ENCODE results near the gene NTS. TPM values are rescaled to one million over a fixed set of nuclear protein-coding genes. Genes with fewer than 3 reads are reported as not detected.

NTS gene
- polyA plus RNA-seq, 1 donor (not counting 4 experiments of a cell fraction or from before 2014, with no cell fraction given), result not detected

DNA sequence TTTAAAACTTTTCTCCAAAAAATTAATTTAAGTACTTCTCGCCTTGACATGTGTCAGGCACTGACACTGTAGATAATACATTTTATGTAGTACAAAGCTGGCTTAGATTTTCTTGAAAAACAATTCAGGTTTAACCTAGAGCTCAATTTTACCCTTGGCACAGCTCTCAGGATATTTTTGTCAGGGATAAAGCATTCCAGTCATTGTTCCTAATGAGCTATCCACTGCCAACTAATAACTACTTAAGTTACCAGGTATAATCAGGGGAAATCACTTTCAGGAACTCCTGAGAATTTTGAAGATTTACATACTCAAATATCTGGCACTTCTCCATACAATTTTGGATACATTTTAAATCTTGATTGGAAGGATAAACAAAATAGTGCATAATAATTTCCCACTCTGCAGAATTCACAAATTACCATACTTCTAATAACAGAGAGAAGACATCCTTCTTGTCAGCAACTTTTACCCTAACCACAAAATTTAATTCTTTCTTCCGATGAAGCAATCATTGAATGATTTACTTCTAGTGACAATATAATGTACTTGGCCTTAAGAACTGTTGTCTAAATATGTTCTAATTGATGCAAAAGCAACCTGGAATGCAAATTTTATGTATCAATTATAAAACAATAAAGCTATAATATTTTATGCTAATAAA lies 42.6 kb upstream of the NTS start:
- dilution Hi-C loops (cut with MboI; ENCODE audit: extremely low pct_ligation_motif_present, low sequenced_read_pairs), result no loop called here
- Histone ChIP-seq H3K9ac (ENCODE audit: control insufficient read depth, extremely low read depth, insufficient read depth, low read length) (no peak overlapping the region), H4K20me1 (ENCODE audit: control insufficient read depth, extremely low read depth, insufficient read depth, low read length) (no peaks in the 10 kb centered on the region), H3K4me2 (ENCODE audit: control insufficient read depth, extremely low read depth, insufficient read depth, low read depth, low read length) (peak overlapping the region; percentile 57), H3K9me3 (ENCODE audit: control insufficient read depth, low read depth, low read length) (no peaks in the 10 kb centered on the region), H3K27me3 (ENCODE audit: control insufficient read depth, extremely low read depth, insufficient read depth, low read length) (no peaks in the 10 kb centered on the region), H3K4me1 (ENCODE audit: control insufficient read depth, extremely low read depth, insufficient read depth, low read length) (peaks cover 46% of the 10 kb centered on the region), H3K27ac (ENCODE audit: control insufficient read depth, insufficient read depth, low read length) (no peak overlapping the region), H2AFZ (ENCODE audit: control insufficient read depth, low read length) (no peak overlapping the region), H3K4me3 (ENCODE audit: control insufficient read depth in 2 of 3, extremely low read depth in 1 of 3, insufficient read depth in 2 of 3, low read depth in 1 of 3, low read length in 3 of 3) (no peak overlapping the region), H3K36me3 (ENCODE audit: control insufficient read depth in 2 of 2, extremely low read depth in 1 of 2, insufficient read depth in 2 of 2, low read length in 2 of 2) (no peaks in the 10 kb centered on the region), H3K79me2 (ENCODE audit: control insufficient read depth, insufficient read depth, low read length) (peaks cover 9% of the 10 kb centered on the region), H3K9me1 (ENCODE audit: control insufficient read depth, extremely low read depth, insufficient read depth, low read length) (no peaks in the 10 kb centered on the region)
- no peak for TF ChIP-seq EZH2 (IDR thresholded peaks at IDR 0.05; ENCODE audit: low read length)
- TF ChIP-seq, protein P1, sequence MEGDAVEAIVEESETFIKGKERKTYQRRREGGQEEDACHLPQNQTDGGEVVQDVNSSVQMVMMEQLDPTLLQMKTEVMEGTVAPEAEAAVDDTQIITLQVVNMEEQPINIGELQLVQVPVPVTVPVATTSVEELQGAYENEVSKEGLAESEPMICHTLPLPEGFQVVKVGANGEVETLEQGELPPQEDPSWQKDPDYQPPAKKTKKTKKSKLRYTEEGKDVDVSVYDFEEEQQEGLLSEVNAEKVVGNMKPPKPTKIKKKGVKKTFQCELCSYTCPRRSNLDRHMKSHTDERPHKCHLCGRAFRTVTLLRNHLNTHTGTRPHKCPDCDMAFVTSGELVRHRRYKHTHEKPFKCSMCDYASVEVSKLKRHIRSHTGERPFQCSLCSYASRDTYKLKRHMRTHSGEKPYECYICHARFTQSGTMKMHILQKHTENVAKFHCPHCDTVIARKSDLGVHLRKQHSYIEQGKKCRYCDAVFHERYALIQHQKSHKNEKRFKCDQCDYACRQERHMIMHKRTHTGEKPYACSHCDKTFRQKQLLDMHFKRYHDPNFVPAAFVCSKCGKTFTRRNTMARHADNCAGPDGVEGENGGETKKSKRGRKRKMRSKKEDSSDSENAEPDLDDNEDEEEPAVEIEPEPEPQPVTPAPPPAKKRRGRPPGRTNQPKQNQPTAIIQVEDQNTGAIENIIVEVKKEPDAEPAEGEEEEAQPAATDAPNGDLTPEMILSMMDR (optimal IDR thresholded peaks at IDR 0.05 in 1 of 3, IDR thresholded peaks at IDR 0.05 in 1 of 3, conservative IDR thresholded peaks at IDR 0.05 in 1 of 3; ENCODE audit: extremely low read depth in 1 of 3, insufficient read depth in 2 of 3, low read length in 3 of 3), result no peak
- FAIRE-seq (no peak), DNase-seq (ENCODE audit: low read depth, low spot score) (no peak)

DNA sequence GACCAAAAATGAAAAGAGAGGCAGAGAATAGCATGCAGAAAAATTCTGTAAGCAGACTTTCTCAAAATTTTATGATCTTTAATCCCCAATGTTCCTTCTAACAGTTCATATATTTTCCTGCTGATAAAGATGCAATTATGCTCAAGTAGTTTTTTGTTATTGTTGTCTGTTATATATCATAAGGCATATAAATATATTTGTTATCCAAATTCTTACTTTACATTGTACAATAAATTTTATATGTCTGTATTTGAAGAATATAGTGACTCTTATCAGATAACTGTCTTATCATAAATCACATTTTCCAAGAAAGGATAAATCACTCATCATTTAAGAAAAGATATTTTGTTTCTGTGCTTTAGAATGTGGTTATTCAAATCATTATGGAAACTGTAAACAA lies 40.5 kb upstream of the NTS start:
- Histone ChIP-seq H4K20me1 (ENCODE audit: control insufficient read depth, extremely low read depth, insufficient read depth, low read length) (no peaks in the 10 kb centered on the region), H3K4me2 (ENCODE audit: control insufficient read depth, extremely low read depth, insufficient read depth, low read depth, low read length) (peak overlapping the region; percentile 92), H3K4me1 (ENCODE audit: control insufficient read depth, extremely low read depth, insufficient read depth, low read length) (peaks cover 48% of the 10 kb centered on the region), H3K4me3 (ENCODE audit: control insufficient read depth in 2 of 3, extremely low read depth in 1 of 3, insufficient read depth in 2 of 3, low read depth in 1 of 3, low read length in 3 of 3) (peak overlapping the region in 1 of 3 experiments; percentile 69), H3K9ac (ENCODE audit: control insufficient read depth, extremely low read depth, insufficient read depth, low read length) (no peak overlapping the region), H3K9me1 (ENCODE audit: control insufficient read depth, extremely low read depth, insufficient read depth, low read length) (no peaks in the 10 kb centered on the region), H3K27me3 (ENCODE audit: control insufficient read depth, extremely low read depth, insufficient read depth, low read length) (no peaks in the 10 kb centered on the region), H3K9me3 (ENCODE audit: control insufficient read depth, low read depth, low read length) (no peaks in the 10 kb centered on the region), H3K27ac (ENCODE audit: control insufficient read depth, insufficient read depth, low read length) (no peak overlapping the region), H3K36me3 (ENCODE audit: control insufficient read depth in 2 of 2, extremely low read depth in 1 of 2, insufficient read depth in 2 of 2, low read length in 2 of 2) (no peaks in the 10 kb centered on the region), H3K79me2 (ENCODE audit: control insufficient read depth, insufficient read depth, low read length) (peaks cover 6% of the 10 kb centered on the region), H2AFZ (ENCODE audit: control insufficient read depth, low read length) (no peak overlapping the region)
- dilution Hi-C loops (cut with MboI; ENCODE audit: extremely low pct_ligation_motif_present, low sequenced_read_pairs), result no loop called here
- FAIRE-seq (no peak), DNase-seq (ENCODE audit: low read depth, low spot score) (no peak)
- no peak for TF ChIP-seq EZH2 (IDR thresholded peaks at IDR 0.05; ENCODE audit: low read length)
- TF ChIP-seq, protein P1 (optimal IDR thresholded peaks at IDR 0.05 in 1 of 3, IDR thresholded peaks at IDR 0.05 in 1 of 3, conservative IDR thresholded peaks at IDR 0.05 in 1 of 3; ENCODE audit: extremely low read depth in 1 of 3, insufficient read depth in 2 of 3, low read length in 3 of 3), result no peak
